HL-60 (cell line): ENCODE results near the gene MKI67.

Experiments
- DNase-seq, 2 experiments: peaks; one replicate each; pipeline ENCODE4 v3.0.0-alpha.2; 2010 to 2020; ENCODE audit warnings: low read depth in 1 of 2, low spot score in 1 of 2
- H3K27ac ChIP-seq: fragments of 250-450 bp; sonication (Bioruptor Pico); replicated peaks from 2 replicates; pipeline ENCODE4 v1.5.1; 2020; ENCODE audit warnings: mild to moderate bottlenecking, moderate library complexity
- H3K27me3 ChIP-seq: fragments of 250-450 bp; sonication (Bioruptor Pico); 2 replicates; pipeline ENCODE4 v1.5.1; 2021; ENCODE audit warnings: mild to moderate bottlenecking, moderate library complexity; ENCODE audit not compliant: insufficient read depth, poor library complexity, severe bottlenecking
- H3K4me3 ChIP-seq: replicated peaks from 2 replicates; pipeline ENCODE4 v1.5.1; 2011; ENCODE audit warnings: mild to moderate bottlenecking, control low read depth, low read length; ENCODE audit not compliant: insufficient read depth
- GABPA ChIP-seq: IDR thresholded peaks from 2 replicates; pipeline ENCODE4 v1.6.1; 2012; ENCODE audit warnings: low read depth
- POLR2AphosphoS5 ChIP-seq: IDR thresholded peaks from 2 replicates; pipeline ENCODE4 v1.6.1; 2012; ENCODE audit warnings: low read depth
- SPI1 ChIP-seq: IDR thresholded peaks from 2 replicates; pipeline ENCODE4 v1.6.1; 2012; ENCODE audit warnings: low read depth, mild to moderate bottlenecking, borderline replicate concordance
- TF ChIP-seq, protein P1 (sequence below): IDR thresholded peaks from one replicate; pipeline ENCODE4 v1.5.1; 2011; ENCODE audit warnings: low read length, control low read depth, inconsistent platforms; ENCODE audit not compliant: insufficient read depth
- TF ChIP-seq, protein P2 (sequence below): IDR thresholded peaks from 2 replicates; pipeline ENCODE4 v1.6.1; 2012; ENCODE audit warnings: low read depth; ENCODE audit not compliant: insufficient replicate concordance

The MKI67 gene

DNA sequence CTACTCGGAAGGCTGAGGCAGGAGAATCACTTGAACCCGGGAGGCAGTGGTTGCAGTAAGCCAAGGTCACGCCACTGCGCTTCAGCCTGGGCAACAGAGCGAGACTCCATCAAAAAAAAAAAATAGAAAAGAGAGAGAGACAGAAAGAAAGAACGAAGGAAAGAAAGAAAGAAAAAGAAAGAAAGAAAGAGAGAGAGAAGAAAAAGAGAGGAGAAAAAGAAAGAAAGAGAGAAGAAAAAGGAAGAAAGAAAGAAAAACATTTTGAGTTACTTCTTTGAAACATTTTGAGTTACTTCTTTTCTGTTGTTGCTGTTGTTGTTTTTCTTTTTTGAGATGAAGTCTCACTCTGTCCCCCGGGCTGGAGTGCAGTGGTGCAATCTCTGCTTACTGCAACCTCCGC, 2.4 kb upstream of the MKI67 start:
- H3K4me3 ChIP-seq, result no peak overlapping the region
- H3K27me3 ChIP-seq, result no peaks in the 10 kb centered on the region
- TF ChIP-seq SPI1, result no peak
- no peak for TF ChIP-seq POLR2AphosphoS5
- TF ChIP-seq GABPA, result no peak
- TF ChIP-seq, protein P1, sequence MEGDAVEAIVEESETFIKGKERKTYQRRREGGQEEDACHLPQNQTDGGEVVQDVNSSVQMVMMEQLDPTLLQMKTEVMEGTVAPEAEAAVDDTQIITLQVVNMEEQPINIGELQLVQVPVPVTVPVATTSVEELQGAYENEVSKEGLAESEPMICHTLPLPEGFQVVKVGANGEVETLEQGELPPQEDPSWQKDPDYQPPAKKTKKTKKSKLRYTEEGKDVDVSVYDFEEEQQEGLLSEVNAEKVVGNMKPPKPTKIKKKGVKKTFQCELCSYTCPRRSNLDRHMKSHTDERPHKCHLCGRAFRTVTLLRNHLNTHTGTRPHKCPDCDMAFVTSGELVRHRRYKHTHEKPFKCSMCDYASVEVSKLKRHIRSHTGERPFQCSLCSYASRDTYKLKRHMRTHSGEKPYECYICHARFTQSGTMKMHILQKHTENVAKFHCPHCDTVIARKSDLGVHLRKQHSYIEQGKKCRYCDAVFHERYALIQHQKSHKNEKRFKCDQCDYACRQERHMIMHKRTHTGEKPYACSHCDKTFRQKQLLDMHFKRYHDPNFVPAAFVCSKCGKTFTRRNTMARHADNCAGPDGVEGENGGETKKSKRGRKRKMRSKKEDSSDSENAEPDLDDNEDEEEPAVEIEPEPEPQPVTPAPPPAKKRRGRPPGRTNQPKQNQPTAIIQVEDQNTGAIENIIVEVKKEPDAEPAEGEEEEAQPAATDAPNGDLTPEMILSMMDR, result no peak
- TF ChIP-seq, protein P2, sequence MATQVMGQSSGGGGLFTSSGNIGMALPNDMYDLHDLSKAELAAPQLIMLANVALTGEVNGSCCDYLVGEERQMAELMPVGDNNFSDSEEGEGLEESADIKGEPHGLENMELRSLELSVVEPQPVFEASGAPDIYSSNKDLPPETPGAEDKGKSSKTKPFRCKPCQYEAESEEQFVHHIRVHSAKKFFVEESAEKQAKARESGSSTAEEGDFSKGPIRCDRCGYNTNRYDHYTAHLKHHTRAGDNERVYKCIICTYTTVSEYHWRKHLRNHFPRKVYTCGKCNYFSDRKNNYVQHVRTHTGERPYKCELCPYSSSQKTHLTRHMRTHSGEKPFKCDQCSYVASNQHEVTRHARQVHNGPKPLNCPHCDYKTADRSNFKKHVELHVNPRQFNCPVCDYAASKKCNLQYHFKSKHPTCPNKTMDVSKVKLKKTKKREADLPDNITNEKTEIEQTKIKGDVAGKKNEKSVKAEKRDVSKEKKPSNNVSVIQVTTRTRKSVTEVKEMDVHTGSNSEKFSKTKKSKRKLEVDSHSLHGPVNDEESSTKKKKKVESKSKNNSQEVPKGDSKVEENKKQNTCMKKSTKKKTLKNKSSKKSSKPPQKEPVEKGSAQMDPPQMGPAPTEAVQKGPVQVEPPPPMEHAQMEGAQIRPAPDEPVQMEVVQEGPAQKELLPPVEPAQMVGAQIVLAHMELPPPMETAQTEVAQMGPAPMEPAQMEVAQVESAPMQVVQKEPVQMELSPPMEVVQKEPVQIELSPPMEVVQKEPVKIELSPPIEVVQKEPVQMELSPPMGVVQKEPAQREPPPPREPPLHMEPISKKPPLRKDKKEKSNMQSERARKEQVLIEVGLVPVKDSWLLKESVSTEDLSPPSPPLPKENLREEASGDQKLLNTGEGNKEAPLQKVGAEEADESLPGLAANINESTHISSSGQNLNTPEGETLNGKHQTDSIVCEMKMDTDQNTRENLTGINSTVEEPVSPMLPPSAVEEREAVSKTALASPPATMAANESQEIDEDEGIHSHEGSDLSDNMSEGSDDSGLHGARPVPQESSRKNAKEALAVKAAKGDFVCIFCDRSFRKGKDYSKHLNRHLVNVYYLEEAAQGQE, result no peak
- no peak overlapping the region for H3K27ac ChIP-seq
- no peak for DNase-seq

- TF ChIP-seq, protein P2, result no peak
- no peak for TF ChIP-seq GABPA
- no peak for TF ChIP-seq POLR2AphosphoS5
- no peak for TF ChIP-seq SPI1
- TF ChIP-seq, protein P1, result no peak
- peak in 1 of 2 experiments; percentile 26 for DNase-seq
- peak overlapping the region; percentile 90 for H3K4me3 ChIP-seq
Measured at GRCh38 chr10:128125416-128125943, 743 bp downstream of the MKI67 start.

GRCh38 chr10:128124813-128125403, 1.3 kb downstream of the MKI67 start:
- TF ChIP-seq POLR2AphosphoS5, result no peak
- no peak for TF ChIP-seq GABPA
- TF ChIP-seq, protein P1, result no peak
- no peak for DNase-seq
- H3K27me3 ChIP-seq, result no peaks in the 10 kb centered on the region
- H3K4me3 ChIP-seq, result peak overlapping the region; percentile 90
- H3K27ac ChIP-seq, result peak overlapping the region; percentile 90

More at GRCh38 chr10:128125416-128125943, 743 bp downstream of the MKI67 start:
- no peaks in the 10 kb centered on the region for H3K27me3 ChIP-seq
- peak overlapping the region; percentile 90 for H3K27ac ChIP-seq

DNA sequence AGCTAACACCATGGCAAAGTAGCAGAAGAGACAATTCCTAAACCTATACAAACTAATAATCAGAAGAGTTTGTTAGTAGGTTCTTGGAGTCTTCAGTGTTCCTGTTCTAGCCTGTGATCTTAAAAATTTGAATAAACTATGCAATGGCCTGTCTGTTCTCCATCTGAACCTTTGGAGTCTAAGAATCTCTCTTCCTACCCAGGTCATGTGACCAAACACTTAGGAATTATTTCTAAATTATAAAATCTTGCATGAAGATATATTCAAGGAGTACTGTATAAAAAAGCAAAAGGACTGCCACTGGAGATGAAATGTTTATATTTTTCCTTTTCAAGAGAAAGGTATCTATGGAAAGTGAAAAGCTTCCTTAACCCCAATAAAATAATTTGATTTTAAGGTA, 2.4 kb downstream of the MKI67 start:
- TF ChIP-seq GABPA (no peak), SPI1 (no peak), POLR2AphosphoS5 (no peak)
- TF ChIP-seq, protein P2, result no peak
- TF ChIP-seq, protein P1, result no peak
- DNase-seq, result no peak
- Histone ChIP-seq H3K4me3 (peak overlapping the region; percentile 90), H3K27me3 (no peaks in the 10 kb centered on the region), H3K27ac (no peak overlapping the region)
